Astrocyte of the spinal cord (primary cell): Measurements from ENCODE around the gene EVX2.

Source experiments
- DNase-seq: peaks from one replicate; pipeline ENCODE4 v3.0.0; 2011; ENCODE audit warnings: low read depth, low spot score
- H3K4me3 ChIP-seq: 2 replicates; pipeline ENCODE4 v1.5.1; 2011; ENCODE audit warnings: low read depth, mild to moderate bottlenecking, low read length, moderate library complexity
- CTCF ChIP-seq: IDR thresholded peaks from 2 replicates; pipeline ENCODE4 v1.5.1; 2012; ENCODE audit warnings: low read depth, mild to moderate bottlenecking, low read length, inconsistent platforms
- in situ Hi-C: cut with HindIII; loops from 2 replicates; pipeline ENCODE4 v1.10.0; 2017; ENCODE audit warnings: low sequenced_read_pairs

The EVX2 gene

GRCh38 chr2:176093145-176093897, 9.6 kb upstream of the EVX2 start:
- no peak overlapping the region for H3K4me3 ChIP-seq
- in situ Hi-C loops, result no loop called here
- no peak for DNase-seq
- no peak for TF ChIP-seq CTCF

- no peak within 1 kb of the TSS for H3K4me3 ChIP-seq
- TF ChIP-seq CTCF, result no peak
- in situ Hi-C loops, result no loop called here
- DNase-seq, result no peak
Observed at GRCh38 chr2:176092270-176093144, 8.7 kb upstream of the EVX2 start, which contains the start of gene HOXD13. Gene HOXD13, plus strand, starts transcription at chr2:176092721. Its CDS starts 170 bp downstream, at chr2:176092891.

GRCh38 chr2:176091329-176092258, 7.8 kb upstream of the EVX2 start:
- no peak for TF ChIP-seq CTCF
- H3K4me3 ChIP-seq, result no peak overlapping the region
- in situ Hi-C loops, result no loop called here
- DNase-seq, result no peak

GRCh38 chr2:176090862-176091261, 7.1 kb upstream of the EVX2 start:
- in situ Hi-C loops, result no loop called here
- no peak for TF ChIP-seq CTCF
- DNase-seq, result no peak
- H3K4me3 ChIP-seq, result no peak overlapping the region

GRCh38 chr2:176089843-176090395, 6.2 kb upstream of the EVX2 start:
- H3K4me3 ChIP-seq, result no peak overlapping the region
- in situ Hi-C loops, result no loop called here
- no peak for TF ChIP-seq CTCF
- no peak for DNase-seq
